Astrocyte (in vitro differentiated cells and primary cell): ENCODE results near the gene FAM81A. TPM values are rescaled to one million over a fixed set of nuclear protein-coding genes. Genes with fewer than 3 reads are reported as not detected.

Experiments used
- DNase-seq: peaks from one replicate; pipeline ENCODE4 v3.0.0-alpha.2; 2010; ENCODE audit warnings: low read depth
- FAIRE-seq: peaks from 2 replicates; lab custom pipeline; 2011; peaks lifted over from hg19 to GRCh38; lab: Jason Lieb, UNC
- H2AFZ ChIP-seq: 2 replicates; pipeline ENCODE4 v1.6.0; 2012; ENCODE audit warnings: low read depth, low read length, inconsistent platforms
- H3K27ac ChIP-seq: 2 replicates; pipeline ENCODE4 v1.5.1; 2011; ENCODE audit warnings: low read depth, low read length, inconsistent platforms
- H3K27me3 ChIP-seq: 2 replicates; pipeline ENCODE4 v1.6.0; 2011; ENCODE audit warnings: low read length, inconsistent platforms; ENCODE audit not compliant: insufficient read depth
- H3K36me3 ChIP-seq: 2 replicates; pipeline ENCODE4 v1.5.1; 2011; ENCODE audit warnings: low read length, inconsistent platforms; ENCODE audit not compliant: insufficient read depth
- H3K4me1 ChIP-seq: 2 replicates; pipeline ENCODE4 v1.5.1; 2011; ENCODE audit warnings: low read length, inconsistent platforms; ENCODE audit not compliant: insufficient read depth
- H3K4me2 ChIP-seq: 2 replicates; pipeline ENCODE4 v1.6.0; 2012; ENCODE audit warnings: low read length, inconsistent platforms
- H3K4me3 ChIP-seq: 2 replicates; pipeline ENCODE4 v1.5.1; 2011; ENCODE audit warnings: low read depth, mild to moderate bottlenecking, low read length, inconsistent platforms; ENCODE audit not compliant: insufficient read depth
- H3K79me2 ChIP-seq: 2 replicates; pipeline ENCODE4 v1.6.0; 2012; ENCODE audit warnings: mild to moderate bottlenecking, low read length, inconsistent platforms; ENCODE audit not compliant: insufficient read depth
- H3K9ac ChIP-seq: 2 replicates; pipeline ENCODE4 v1.6.0; 2012; ENCODE audit warnings: mild to moderate bottlenecking, low read length, inconsistent platforms
- H3K9me3 ChIP-seq: 2 replicates; pipeline ENCODE4 v1.5.1; 2012; ENCODE audit warnings: low read depth, mild to moderate bottlenecking, low read length, inconsistent platforms; ENCODE audit not compliant: insufficient read depth
- H4K20me1 ChIP-seq: 2 replicates; pipeline ENCODE4 v1.6.0; 2012; ENCODE audit warnings: low read length, inconsistent platforms; ENCODE audit not compliant: insufficient read depth
- H3K27ac Mint-ChIP-seq: one replicate; pipeline ENCODE4 v1.8.0; 2021; ENCODE audit warnings: mild to moderate bottlenecking, mixed read lengths; ENCODE audit not compliant: unreplicated experiment
- H3K27me3 Mint-ChIP-seq: one replicate; pipeline ENCODE4 v1.8.0; 2021; ENCODE audit warnings: low read depth, mixed read lengths; ENCODE audit not compliant: unreplicated experiment
- H3K36me3 Mint-ChIP-seq: one replicate; pipeline ENCODE4 v1.8.0; 2021; ENCODE audit warnings: low read depth, mixed read lengths; ENCODE audit not compliant: unreplicated experiment
- H3K4me1 Mint-ChIP-seq: one replicate; pipeline ENCODE4 v1.8.0; 2021; ENCODE audit warnings: low read depth, mixed read lengths; ENCODE audit not compliant: unreplicated experiment
- H3K4me3 Mint-ChIP-seq: one replicate; pipeline ENCODE4 v1.8.0; 2021; ENCODE audit warnings: mild to moderate bottlenecking, moderate library complexity, mixed read lengths; ENCODE audit not compliant: unreplicated experiment
- H3K9me3 Mint-ChIP-seq: one replicate; pipeline ENCODE4 v1.8.0; 2021; ENCODE audit warnings: mild to moderate bottlenecking, mixed read lengths; ENCODE audit not compliant: unreplicated experiment
- CTCF ChIP-seq: IDR thresholded peaks from 2 replicates; pipeline ENCODE4 v1.5.1; 2011; ENCODE audit warnings: low read depth, mild to moderate bottlenecking, inconsistent platforms, low read length, moderate library complexity; ENCODE audit not compliant: insufficient read depth
- EZH2 ChIP-seq: IDR thresholded peaks from 2 replicates; pipeline ENCODE4 v1.6.1; 2012; ENCODE audit warnings: mild to moderate bottlenecking, low read length, inconsistent platforms; ENCODE audit not compliant: insufficient read depth
- total RNA-seq: library from RNA; stranded (reverse); gene quantifications from 2 replicates; pipeline ENCODE4 v1.2.1, GENCODE V29; 2021

Gene FAM81A
- total RNA-seq, 1 donor from 2014 or later: 0.73 TPM

- H3K27me3 ChIP-seq: peaks cover 5% of the 10 kb centered on the region
- FAIRE-seq (peak; percentile 37), DNase-seq (peak; percentile 57)
- H3K9me3 Mint-ChIP-seq: no peaks in the 10 kb centered on the region
- H3K4me1 ChIP-seq: no peaks in the 10 kb centered on the region
- TF ChIP-seq EZH2 (no peak), CTCF (peak; percentile 77)
- no peaks in the 10 kb centered on the region for H4K20me1 ChIP-seq
- H3K27ac Mint-ChIP-seq: no peak overlapping the region
- no peaks in the 10 kb centered on the region for H3K36me3 ChIP-seq
- no peak overlapping the region for H3K9ac ChIP-seq
- no peak overlapping the region for H2AFZ ChIP-seq
- H3K4me3 Mint-ChIP-seq: no peak overlapping the region
- H3K79me2 ChIP-seq: no peaks in the 10 kb centered on the region
- H3K27ac ChIP-seq: no peak overlapping the region
- H3K4me3 ChIP-seq: no peak overlapping the region
- no peaks in the 10 kb centered on the region for H3K4me1 Mint-ChIP-seq
- H3K9me3 ChIP-seq: no peaks in the 10 kb centered on the region
- H3K4me2 ChIP-seq: no peak overlapping the region
- peaks cover 2% of the 10 kb centered on the region for H3K36me3 Mint-ChIP-seq
- H3K27me3 Mint-ChIP-seq: peaks cover 5% of the 10 kb centered on the region
Observed at GRCh38 chr15:59528961-59529402, 91.0 kb downstream of the FAM81A start.

GRCh38 chr15:59531066-59531675, 93.2 kb downstream of the FAM81A start:
- peaks cover 2% of the 10 kb centered on the region for H3K36me3 Mint-ChIP-seq
- Histone ChIP-seq H3K79me2 (no peaks in the 10 kb centered on the region), H4K20me1 (no peaks in the 10 kb centered on the region), H3K36me3 (no peaks in the 10 kb centered on the region), H2AFZ (no peak overlapping the region), H3K4me2 (no peak overlapping the region), H3K4me1 (no peaks in the 10 kb centered on the region), H3K4me3 (no peak overlapping the region), H3K27ac (no peak overlapping the region), H3K27me3 (peaks cover 5% of the 10 kb centered on the region), H3K9me3 (no peaks in the 10 kb centered on the region), H3K9ac (no peak overlapping the region)
- no peak for FAIRE-seq
- H3K27ac Mint-ChIP-seq: no peak overlapping the region
- H3K27me3 Mint-ChIP-seq: peaks cover 10% of the 10 kb centered on the region
- no peaks in the 10 kb centered on the region for H3K9me3 Mint-ChIP-seq
- TF ChIP-seq CTCF: no peak
- TF ChIP-seq EZH2: no peak
- no peaks in the 10 kb centered on the region for H3K4me1 Mint-ChIP-seq
- no peak for DNase-seq
- no peak overlapping the region for H3K4me3 Mint-ChIP-seq

GRCh38 chr15:59532770-59533379, 94.9 kb downstream of the FAM81A start:
- H3K79me2 ChIP-seq: no peaks in the 10 kb centered on the region
- H3K4me1 ChIP-seq: no peaks in the 10 kb centered on the region
- H3K36me3 ChIP-seq: no peaks in the 10 kb centered on the region
- DNase-seq (no peak), FAIRE-seq (no peak)
- TF ChIP-seq EZH2 (no peak), CTCF (peak; percentile 80)
- H3K9me3 ChIP-seq: no peaks in the 10 kb centered on the region
- H3K27me3 ChIP-seq: peaks cover 8% of the 10 kb centered on the region
- no peak overlapping the region for H3K27ac ChIP-seq
- H3K4me3 ChIP-seq: no peak overlapping the region
- Mint-ChIP-seq H3K36me3 (no peaks in the 10 kb centered on the region), H3K9me3 (no peaks in the 10 kb centered on the region), H3K4me1 (no peaks in the 10 kb centered on the region), H3K27me3 (peaks cover 13% of the 10 kb centered on the region), H3K27ac (no peak overlapping the region), H3K4me3 (peak overlapping the region; percentile 15)
- H2AFZ ChIP-seq: no peak overlapping the region
- no peaks in the 10 kb centered on the region for H4K20me1 ChIP-seq
- no peak overlapping the region for H3K9ac ChIP-seq
- no peak overlapping the region for H3K4me2 ChIP-seq
